CD4-positive, alpha-beta memory T cell (primary cell): ENCODE measurements around the gene LAMTOR2. TPM values are rescaled to one million over a fixed set of nuclear protein-coding genes. Genes with fewer than 3 reads are reported as not detected.
A peak's percentile ranks its signal among the peaks of the same experiment; 100 is the strongest.

Experiments
- CTCF ChIA-PET: fragments of 350-600 bp; sonication (Branson Sonifier 250); formaldehyde crosslinking; loops from one replicate; lab custom pipeline; 2021; ENCODE audit warnings: inconsistent platforms; ENCODE audit not compliant: partially characterized antibody; lab: Charles Lee
- POLR2A ChIA-PET: fragments of 350-600 bp; sonication (Branson Sonifier 250); formaldehyde crosslinking; loops from one replicate; lab custom pipeline; 2021; ENCODE audit not compliant: partially characterized antibody; lab: Charles Lee
- DNase-seq, 5 donors: peaks; one replicate each; pipeline versions ENCODE4 v3.0.0 to v3.0.0-alpha.2; 2020 to 2022; ENCODE audit warnings: mixed read lengths in 1 of 5
- H3K27ac ChIP-seq: one replicate; pipeline ENCODE4 v1.7.0; 2013; ENCODE audit warnings: low read depth, low read length
- H3K27me3 ChIP-seq: 2 replicates; pipeline ENCODE4 v1.7.0; 2013; ENCODE audit warnings: mild to moderate bottlenecking, low read length, moderate library complexity; ENCODE audit not compliant: insufficient read depth
- H3K36me3 ChIP-seq: 2 replicates; pipeline ENCODE4 v1.7.0; 2013; ENCODE audit warnings: mild to moderate bottlenecking, low read length, moderate library complexity; ENCODE audit not compliant: insufficient read depth
- H3K4me1 ChIP-seq: 2 replicates; pipeline ENCODE4 v1.7.0; 2013; ENCODE audit warnings: mild to moderate bottlenecking, low read length, moderate library complexity; ENCODE audit not compliant: insufficient read depth
- H3K4me3 ChIP-seq, 2 donors: one replicate each; pipeline ENCODE4 v1.7.0; 2013; ENCODE audit warnings: low read length in 2 of 2, mild to moderate bottlenecking in 1 of 2
- H3K9me3 ChIP-seq, 2 donors: one replicate each; pipeline ENCODE4 v1.7.0; 2013; ENCODE audit warnings: low read length in 2 of 2, control low read depth in 1 of 2; ENCODE audit not compliant: control insufficient read depth in 1 of 2
- H3K27ac Mint-ChIP-seq, 7 donors: one replicate each; pipeline ENCODE4 v1.8.0; 2020 to 2021; ENCODE audit warnings: mixed read lengths in 7 of 7, mild to moderate bottlenecking in 6 of 7, inconsistent platforms in 3 of 7, moderate library complexity in 3 of 7
- H3K27me3 Mint-ChIP-seq, 2 donors: one replicate each; pipeline ENCODE4 v1.8.0; 2020 to 2021; ENCODE audit warnings: mixed read lengths in 2 of 2
- H3K36me3 Mint-ChIP-seq, 2 donors: one replicate each; pipeline ENCODE4 v1.8.0; 2020 to 2021; ENCODE audit warnings: mixed read lengths in 2 of 2, inconsistent platforms in 1 of 2, mild to moderate bottlenecking in 1 of 2
- H3K4me1 Mint-ChIP-seq, 4 donors: one replicate each; pipeline ENCODE4 v1.8.0; 2020 to 2021; ENCODE audit warnings: mixed read lengths in 4 of 4, mild to moderate bottlenecking in 1 of 4
- H3K4me3 Mint-ChIP-seq, 8 donors: one replicate each; pipeline ENCODE4 v1.8.0; 2020 to 2021; ENCODE audit warnings: mixed read lengths in 8 of 8, mild to moderate bottlenecking in 7 of 8, moderate library complexity in 6 of 8, inconsistent platforms in 3 of 8
- H3K9me3 Mint-ChIP-seq, 8 donors: one replicate each; pipeline ENCODE4 v1.8.0; 2020 to 2021; ENCODE audit warnings: mixed read lengths in 8 of 8, mild to moderate bottlenecking in 5 of 8, inconsistent platforms in 3 of 8, moderate library complexity in 1 of 8
- intact Hi-C: fragments of 100-400 bp; cut with micrococcal nuclease; formaldehyde crosslinking; loops from one replicate; pipeline ENCODE4 v1.15.1; 2023
- polyA plus RNA-seq, 2 donors: library from polyadenylated mRNA; unstranded; fragments of 300-500 nt; fragmentation: Illumina TruSeq; gene quantifications; one replicate each; pipeline ENCODE4 v1.2.3, GENCODE V29; 2021
- total RNA-seq, 2 experiments: library from RNA; stranded (reverse); gene quantifications; one replicate each; pipeline ENCODE4 v1.2.3, GENCODE V29; 2021

Gene LAMTOR2
- total and polyA plus RNA-seq, 4 experiments from 2014 or later: 33.0 to 151 (median 86.0) TPM

DNA sequence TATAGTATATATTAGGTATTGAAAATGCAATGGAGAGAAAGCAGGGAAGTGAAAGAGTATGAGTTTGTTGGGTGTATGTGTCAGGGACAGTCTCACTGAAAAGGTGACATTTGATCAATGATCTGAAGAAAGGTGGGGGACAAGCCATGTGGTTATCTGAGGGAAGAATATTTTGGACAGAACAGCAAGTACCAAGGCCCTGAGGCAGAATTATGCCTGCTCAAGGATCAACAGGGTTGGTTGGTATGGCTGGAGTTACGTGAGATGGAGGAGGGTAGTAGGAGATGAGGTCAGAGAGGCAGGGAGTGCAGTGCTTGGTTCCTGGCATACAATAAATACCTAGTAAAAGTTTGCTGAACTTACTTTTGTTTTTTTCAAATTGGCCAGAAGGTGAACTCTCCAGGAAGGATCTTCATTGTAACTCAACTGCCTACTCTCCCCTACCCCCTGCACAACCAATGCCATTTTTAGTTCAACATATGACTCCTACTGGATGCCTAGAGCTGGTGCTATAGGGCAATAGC is 1.8 kb downstream of the LAMTOR2 start:
- DNase-seq: no peak
- no peaks in the 10 kb centered on the region for H3K36me3 ChIP-seq
- peaks cover 17% of the 10 kb centered on the region for H3K4me1 ChIP-seq
- CTCF ChIA-PET: no interaction called here
- POLR2A ChIA-PET: no interaction called here
- Mint-ChIP-seq H3K9me3 (no peaks in the 10 kb centered on the region), H3K36me3 (peaks cover 0 to 25% of the 10 kb centered on the region in 2 donors), H3K4me1 (peaks cover 13 to 46% (median 28%) of the 10 kb centered on the region in 4 donors), H3K27me3 (no peaks in the 10 kb centered on the region), H3K4me3 (peak overlapping the region in 7 of 8 donors; percentile 12 to 47 (median 21)), H3K27ac (peak overlapping the region in 4 of 7 donors; percentile 7 to 15 (median 11))
- no peaks in the 10 kb centered on the region for H3K27me3 ChIP-seq
- no peak overlapping the region for H3K27ac ChIP-seq
- no peak overlapping the region for H3K4me3 ChIP-seq
- intact Hi-C loops: no loop called here
- H3K9me3 ChIP-seq: no peaks in the 10 kb centered on the region

DNA sequence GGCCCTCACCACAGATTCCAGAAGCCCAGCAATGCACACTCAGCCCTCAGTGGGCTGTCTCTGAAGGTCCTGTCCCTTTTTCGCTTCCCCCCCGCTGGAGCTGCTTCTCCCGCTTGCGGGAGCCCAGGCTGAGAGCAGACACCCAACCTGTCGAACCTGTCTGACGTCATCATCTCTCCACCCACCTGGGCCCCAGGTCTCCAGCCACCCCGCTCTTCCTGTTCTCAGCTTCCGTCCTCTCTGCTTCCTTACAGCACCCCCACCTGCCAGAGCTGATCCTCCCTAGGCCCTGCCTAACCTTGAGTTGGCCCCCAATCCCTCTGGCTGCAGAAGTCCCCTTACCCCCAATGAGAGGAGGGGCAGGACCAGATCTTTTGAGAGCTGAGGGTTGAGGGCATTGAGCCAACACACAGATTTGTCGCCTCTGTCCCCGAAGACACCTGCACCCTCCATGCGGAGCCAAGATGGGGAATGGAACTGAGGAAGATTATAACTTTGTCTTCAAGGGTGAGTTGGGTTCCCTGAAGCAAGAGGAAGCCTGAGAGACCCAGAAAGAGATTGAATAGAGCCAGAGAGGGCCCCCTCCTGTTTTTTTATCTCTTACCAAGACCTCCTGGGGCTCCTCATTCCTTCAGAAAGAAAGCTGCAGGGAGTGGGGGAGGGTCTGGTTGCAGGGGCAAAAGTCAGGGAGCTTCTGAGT is 6.5 kb downstream of the LAMTOR2 start, which contains the start of gene RAB25:
Gene RAB25, plus strand, starts transcription at position 224 of the 700 bp plus-strand sequence. Its CDS starts 241 bp downstream, at position 465.
- H3K36me3 ChIP-seq: no peaks in the 10 kb centered on the region
- peak within 1 kb of the TSS in 3 of 8 donors; percentile 25 to 69 (median 61) for H3K4me3 Mint-ChIP-seq
- peaks cover 0 to 8% of the 10 kb centered on the region in 2 donors for H3K36me3 Mint-ChIP-seq
- intact Hi-C loops: no loop called here
- ChIA-PET POLR2A (interaction anchor here (1.5 kb wide), 1 partner anchor 738 kb away, joined by 3 read pairs; no protein-coding TSS in a partner anchor), CTCF (no interaction called here)
- no peaks in the 10 kb centered on the region for H3K27me3 Mint-ChIP-seq
- no peaks in the 10 kb centered on the region for H3K9me3 Mint-ChIP-seq
- no peak within 1 kb of the TSS for H3K27ac ChIP-seq
- H3K4me1 Mint-ChIP-seq: peaks cover 2 to 9% (median 6%) of the 10 kb centered on the region in 4 donors
- H3K9me3 ChIP-seq: no peaks in the 10 kb centered on the region
- no peak within 1 kb of the TSS for H3K4me3 ChIP-seq
- peak within 1 kb of the TSS in 4 of 7 donors; percentile 41 to 67 (median 58) for H3K27ac Mint-ChIP-seq
- no peaks in the 10 kb centered on the region for H3K27me3 ChIP-seq
- DNase-seq: peak in 2 of 5 donors; percentile 13 to 16
- no peaks in the 10 kb centered on the region for H3K4me1 ChIP-seq

GRCh38 chr1:156062189-156062588 is 7.6 kb downstream of the LAMTOR2 start:
- CTCF ChIA-PET: no interaction called here
- no peaks in the 10 kb centered on the region for H3K9me3 Mint-ChIP-seq
- peak overlapping the region in 1 of 8 donors; percentile 17 for H3K4me3 Mint-ChIP-seq

DNA sequence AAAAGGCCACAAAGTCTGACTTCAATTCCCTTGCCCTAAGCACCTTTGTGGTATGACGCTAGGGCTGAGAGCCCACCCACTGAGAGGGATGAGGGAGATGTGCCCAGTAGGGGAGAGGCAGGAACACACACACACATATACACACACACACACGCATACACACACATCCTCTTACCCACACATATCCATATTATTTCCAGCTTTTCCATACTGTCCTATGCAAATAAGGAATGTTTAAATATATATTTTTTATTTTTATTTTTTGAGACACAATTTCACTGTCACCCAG is 9.4 kb downstream of the LAMTOR2 start:
- ChIA-PET POLR2A (no interaction called here), CTCF (interaction anchor here (1.5 to 2.2 kb wide), 2 partner anchors 19 to 126 kb away, joined by 3 to 8 read pairs; no protein-coding TSS in a partner anchor)
- Histone ChIP-seq H3K9me3 (no peaks in the 10 kb centered on the region), H3K4me3 (no peak overlapping the region), H3K4me1 (no peaks in the 10 kb centered on the region), H3K27me3 (no peaks in the 10 kb centered on the region), H3K27ac (no peak overlapping the region), H3K36me3 (no peaks in the 10 kb centered on the region)
- H3K27me3 Mint-ChIP-seq: no peaks in the 10 kb centered on the region
- intact Hi-C loops: no loop called here
- H3K27ac Mint-ChIP-seq: peak overlapping the region in 1 of 7 donors; percentile 57
- no peak overlapping the region for H3K4me3 Mint-ChIP-seq
- no peak for DNase-seq
- H3K36me3 Mint-ChIP-seq: no peaks in the 10 kb centered on the region
- peaks cover 3 to 15% (median 6%) of the 10 kb centered on the region in 4 donors for H3K4me1 Mint-ChIP-seq
- no peaks in the 10 kb centered on the region for H3K9me3 Mint-ChIP-seq

More at GRCh38 chr1:156062189-156062588, 7.6 kb downstream of the LAMTOR2 start:
- intact Hi-C loops: no loop called here
- Histone ChIP-seq H3K4me1 (no peaks in the 10 kb centered on the region), H3K27me3 (no peaks in the 10 kb centered on the region), H3K4me3 (no peak overlapping the region), H3K27ac (no peak overlapping the region), H3K36me3 (no peaks in the 10 kb centered on the region), H3K9me3 (no peaks in the 10 kb centered on the region)
- no peaks in the 10 kb centered on the region for H3K27me3 Mint-ChIP-seq
- no peak overlapping the region for H3K27ac Mint-ChIP-seq
- peaks cover 0 to 8% of the 10 kb centered on the region in 2 donors for H3K36me3 Mint-ChIP-seq
- DNase-seq: no peak
- POLR2A ChIA-PET: interaction anchor here (1.5 kb wide), 1 partner anchor 739 kb away, joined by 3 read pairs; no protein-coding TSS in a partner anchor
- peaks cover 4 to 11% (median 6%) of the 10 kb centered on the region in 4 donors for H3K4me1 Mint-ChIP-seq

- no peaks in the 10 kb centered on the region for H3K36me3 ChIP-seq
- no peak for DNase-seq
- no peaks in the 10 kb centered on the region for H3K4me1 ChIP-seq
- Mint-ChIP-seq H3K4me3 (no peak overlapping the region), H3K27me3 (no peaks in the 10 kb centered on the region), H3K27ac (no peak overlapping the region), H3K9me3 (no peaks in the 10 kb centered on the region), H3K4me1 (peaks cover 3 to 15% (median 6%) of the 10 kb centered on the region in 4 donors), H3K36me3 (no peaks in the 10 kb centered on the region)
- H3K27me3 ChIP-seq: no peaks in the 10 kb centered on the region
- no peak overlapping the region for H3K4me3 ChIP-seq
- POLR2A ChIA-PET: no interaction called here
- CTCF ChIA-PET: interaction anchor here (1.0 to 2.2 kb wide), 3 partner anchors 32 to 126 kb away, joined by 3 to 8 read pairs (median 3); no protein-coding TSS in a partner anchor
- H3K27ac ChIP-seq: no peak overlapping the region
- H3K9me3 ChIP-seq: no peaks in the 10 kb centered on the region
- intact Hi-C loops: no loop called here
Observed at GRCh38 chr1:156064615-156065014, 10.0 kb downstream of the LAMTOR2 start.

DNA sequence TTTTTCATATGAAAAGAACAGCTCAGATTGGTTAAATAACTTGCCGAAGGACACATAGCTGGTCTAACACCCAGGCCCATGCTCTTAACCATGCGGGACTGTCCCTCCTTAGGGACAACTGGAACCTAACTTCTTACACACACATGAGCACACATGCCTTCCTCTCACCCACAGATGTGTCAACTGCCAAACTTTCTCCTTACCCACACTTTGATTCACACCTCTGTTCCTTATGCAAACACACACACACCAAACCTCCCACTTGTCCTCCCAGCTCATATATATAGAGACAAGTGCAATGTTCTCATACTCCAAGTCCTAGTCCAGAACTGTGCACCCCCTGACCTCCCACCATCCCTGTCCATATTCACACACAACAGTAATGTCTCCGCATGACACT is 10.6 kb downstream of the LAMTOR2 start:
- ChIA-PET CTCF (interaction anchor here (1.0 to 2.2 kb wide), 5 partner anchors 12 to 186 kb away, joined by 3 to 8 read pairs (median 3); no protein-coding TSS in a partner anchor), POLR2A (no interaction called here)
- Mint-ChIP-seq H3K27me3 (no peaks in the 10 kb centered on the region), H3K9me3 (no peaks in the 10 kb centered on the region), H3K36me3 (no peaks in the 10 kb centered on the region), H3K4me1 (peaks cover 3 to 15% (median 6%) of the 10 kb centered on the region in 4 donors), H3K4me3 (no peak overlapping the region), H3K27ac (peak overlapping the region in 2 of 7 donors; percentile 0 to 7)
- no peak for DNase-seq
- Histone ChIP-seq H3K4me1 (no peaks in the 10 kb centered on the region), H3K27me3 (no peaks in the 10 kb centered on the region), H3K36me3 (no peaks in the 10 kb centered on the region), H3K9me3 (no peaks in the 10 kb centered on the region), H3K27ac (no peak overlapping the region), H3K4me3 (no peak overlapping the region)
- intact Hi-C loops: no loop called here

GRCh38 chr1:156065871-156066270 is 11.3 kb downstream of the LAMTOR2 start:
- no peaks in the 10 kb centered on the region for H3K27me3 ChIP-seq
- no peak for DNase-seq
- no peaks in the 10 kb centered on the region for H3K27me3 Mint-ChIP-seq
- H3K4me1 Mint-ChIP-seq: peaks cover 3 to 15% (median 5%) of the 10 kb centered on the region in 4 donors
- no peaks in the 10 kb centered on the region for H3K4me1 ChIP-seq
- H3K9me3 ChIP-seq: no peaks in the 10 kb centered on the region
- H3K4me3 Mint-ChIP-seq: no peak overlapping the region
- H3K27ac Mint-ChIP-seq: peak overlapping the region in 1 of 7 donors; percentile 61
- H3K27ac ChIP-seq: no peak overlapping the region
- intact Hi-C loops: no loop called here
- ChIA-PET CTCF (interaction anchor here (0.8 to 1.8 kb wide), 14 partner anchors 8 to 380 kb away, joined by 3 to 11 read pairs (median 3); partner anchors contain the start of gene KHDC4), POLR2A (interaction anchor here (0.9 to 1.3 kb wide), 3 partner anchors 127 to 209 kb away, joined by 3 read pairs; partner anchors contain the start of genes GON4L and PMF1)
- H3K9me3 Mint-ChIP-seq: no peaks in the 10 kb centered on the region
- H3K4me3 ChIP-seq: no peak overlapping the region
- no peaks in the 10 kb centered on the region for H3K36me3 ChIP-seq
- H3K36me3 Mint-ChIP-seq: no peaks in the 10 kb centered on the region
